NCI-H748 (cell line): ENCODE data around the gene NDST1.

Experiments
- DNase-seq: peaks from one replicate; lab custom pipeline; 2025; ENCODE audit not compliant: unreplicated experiment; lab: John Stamatoyannopoulos, UW

Gene NDST1

DNA sequence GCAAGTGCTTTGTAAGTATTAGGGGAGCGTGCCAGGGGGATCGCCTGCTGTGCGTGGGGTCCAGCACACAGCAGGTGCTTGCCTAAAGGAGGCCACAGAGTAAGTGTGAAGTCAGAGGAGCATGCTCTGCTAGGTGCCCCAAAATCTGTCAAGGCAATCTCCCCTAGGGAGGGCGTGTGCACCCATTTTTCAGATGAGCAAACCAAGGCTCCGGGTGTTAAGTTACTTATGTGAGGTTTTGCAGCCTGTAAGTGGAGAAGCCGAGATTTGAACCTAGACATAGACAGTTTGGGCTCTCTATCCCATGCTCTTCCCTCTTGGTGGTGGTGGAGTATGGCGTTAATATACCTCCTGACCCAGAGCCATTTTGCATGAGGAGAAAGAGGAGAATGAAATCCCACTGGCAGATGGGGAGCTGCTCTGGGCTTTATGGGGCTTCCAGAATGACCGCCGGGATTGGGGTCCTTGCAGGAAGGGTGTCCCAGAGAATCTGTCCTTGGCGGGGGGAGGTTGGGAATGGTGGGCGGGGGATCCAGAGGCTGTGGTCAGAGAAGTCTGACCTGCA lies 14.1 kb downstream of the NDST1 start:
- peak; percentile 48 for DNase-seq

DNA sequence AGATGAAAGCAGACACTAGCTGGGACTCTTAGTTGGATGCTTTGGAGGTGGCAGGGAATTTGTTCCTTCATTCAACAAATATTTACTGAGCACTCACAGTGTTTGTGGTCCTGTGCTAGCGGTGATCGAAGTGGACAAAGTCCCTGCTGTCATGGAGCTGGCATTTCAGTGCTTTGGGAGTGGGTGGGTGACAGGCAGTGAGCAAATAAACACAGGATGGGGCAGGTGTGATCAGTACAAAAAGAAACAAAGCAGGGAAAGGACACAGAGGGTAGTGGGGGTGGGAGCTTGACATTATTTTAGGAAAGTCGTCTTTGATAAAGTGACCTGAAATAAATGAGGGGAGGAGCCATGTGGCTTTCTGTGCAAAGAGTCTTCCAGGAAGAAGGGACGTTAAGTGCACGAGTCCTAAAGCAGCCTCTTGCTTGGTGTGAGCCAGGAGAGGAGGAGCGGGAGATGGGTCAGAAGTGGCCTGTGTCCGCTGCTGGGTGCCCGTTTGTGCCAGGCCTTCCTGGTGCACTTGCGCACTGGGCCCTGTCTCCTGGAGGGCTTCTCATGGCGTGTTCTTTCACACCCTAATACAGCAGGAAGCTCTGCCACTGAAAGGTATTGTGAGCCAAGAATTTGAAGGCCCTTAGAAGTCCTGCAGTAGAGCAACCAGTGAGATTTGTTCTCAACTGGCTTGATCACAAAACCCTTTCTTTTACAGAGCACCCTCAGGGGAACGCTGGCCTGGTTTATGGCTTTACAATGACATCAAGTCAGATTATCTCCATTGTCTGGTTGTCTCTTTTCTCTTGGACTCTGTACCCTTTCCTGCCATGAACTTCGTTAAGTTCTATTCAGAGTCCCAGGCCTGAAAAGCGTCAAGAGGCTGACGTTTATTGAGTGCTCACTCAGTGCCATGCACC lies 14.8 kb downstream of the NDST1 start:
- peak; percentile 98 for DNase-seq

DNA sequence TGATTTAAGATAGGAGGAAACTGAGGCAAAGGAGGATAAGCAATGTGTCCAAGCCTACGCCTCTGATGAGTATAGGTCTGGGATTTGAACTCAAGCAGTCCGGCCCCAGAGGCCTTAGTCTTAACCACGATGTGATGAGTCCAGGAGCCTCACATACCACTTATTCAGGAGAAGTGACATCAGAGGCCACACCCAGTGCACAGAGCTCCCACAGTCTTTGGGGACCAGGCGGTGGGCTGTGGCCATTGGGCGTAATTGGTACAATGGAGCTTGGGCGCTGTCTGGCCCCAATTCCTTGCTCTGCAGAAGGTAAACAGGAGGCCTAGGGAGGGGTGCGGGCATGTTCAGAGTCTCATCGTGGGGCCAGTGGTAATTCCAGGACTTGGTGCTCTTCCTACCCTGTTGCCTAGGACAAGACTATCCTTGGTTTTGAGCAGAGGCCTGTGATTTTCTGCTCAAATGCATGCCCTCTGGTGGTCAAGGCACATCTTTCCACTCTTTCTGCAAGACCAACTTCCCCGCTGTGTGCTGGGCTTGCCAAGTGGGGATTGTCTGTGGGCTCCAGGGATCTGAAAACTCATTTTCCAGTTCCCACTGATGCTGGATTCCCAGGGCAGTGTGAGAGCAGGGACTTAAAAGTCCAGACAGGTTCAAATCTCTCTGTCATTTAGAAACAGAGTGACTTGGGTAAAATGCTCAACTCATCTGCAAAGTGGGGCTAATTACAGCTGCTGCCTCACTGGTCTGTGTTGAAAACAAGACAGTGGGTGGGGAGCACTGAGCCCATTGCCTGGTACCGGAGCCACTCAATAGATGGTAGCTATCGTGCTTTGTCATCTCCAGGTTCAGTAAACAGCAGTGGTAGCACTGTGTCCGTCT lies 15.8 kb downstream of the NDST1 start:
- peak; percentile 68 for DNase-seq

DNA sequence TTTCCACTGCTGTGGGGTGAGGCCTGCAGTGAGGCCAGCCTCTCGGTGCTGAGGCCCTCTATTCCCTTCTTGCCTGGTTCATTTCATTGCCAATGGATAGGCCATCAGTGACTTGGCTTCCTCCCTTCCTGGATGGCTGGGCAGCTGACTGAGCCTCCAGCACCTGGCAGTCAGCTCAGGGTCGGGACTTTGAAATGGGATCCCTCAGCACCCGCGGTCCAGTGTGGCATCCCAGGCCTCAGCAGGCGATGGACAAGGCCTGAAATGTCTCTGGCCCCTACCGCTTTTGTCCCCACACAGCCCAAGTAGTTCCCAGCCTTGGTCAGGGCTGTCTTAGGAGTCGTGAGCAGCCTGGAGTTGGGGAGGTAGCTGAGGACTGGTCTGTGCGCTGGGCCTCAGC lies 17.2 kb downstream of the NDST1 start:
- no peak for DNase-seq

DNA sequence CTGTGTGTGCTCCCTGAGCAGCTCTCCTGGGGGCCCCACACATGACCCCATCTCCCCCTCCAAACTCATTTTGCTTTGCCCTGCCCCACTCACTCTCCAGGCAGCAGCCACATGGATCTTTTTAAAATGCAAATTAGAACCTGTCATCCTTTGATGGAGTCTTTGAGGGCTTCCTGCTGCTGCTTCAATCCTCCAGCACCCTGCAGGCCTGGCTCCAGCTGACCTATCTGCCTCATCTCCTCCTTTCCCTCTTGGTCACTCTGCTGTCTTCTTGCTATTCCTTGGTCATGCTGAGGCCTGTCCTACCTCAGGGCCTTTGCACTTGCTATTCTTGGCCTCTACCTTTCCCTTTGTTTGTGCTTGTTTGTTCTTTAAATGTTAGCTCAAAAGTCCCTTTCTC lies 17.9 kb downstream of the NDST1 start:
- no peak for DNase-seq

DNA sequence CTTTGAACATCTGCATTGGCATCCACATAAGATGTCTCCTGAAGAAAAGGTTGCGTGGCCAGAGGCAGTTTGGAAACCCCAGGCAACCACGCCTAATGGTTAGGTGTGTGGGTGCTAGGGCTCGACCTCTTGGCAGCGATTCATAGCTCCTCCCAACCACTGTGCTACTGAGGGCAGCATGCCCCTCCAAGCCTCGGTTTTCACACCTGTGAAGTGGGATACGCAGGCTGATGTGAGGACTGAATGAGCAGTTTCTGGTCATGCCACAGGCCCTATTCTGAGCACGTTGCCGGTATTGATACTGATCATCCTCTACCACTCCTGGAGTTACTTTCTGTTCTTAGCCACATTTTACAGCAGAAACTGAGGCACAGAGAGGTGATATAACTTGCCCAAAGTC lies 19.1 kb downstream of the NDST1 start:
- DNase-seq: no peak

DNA sequence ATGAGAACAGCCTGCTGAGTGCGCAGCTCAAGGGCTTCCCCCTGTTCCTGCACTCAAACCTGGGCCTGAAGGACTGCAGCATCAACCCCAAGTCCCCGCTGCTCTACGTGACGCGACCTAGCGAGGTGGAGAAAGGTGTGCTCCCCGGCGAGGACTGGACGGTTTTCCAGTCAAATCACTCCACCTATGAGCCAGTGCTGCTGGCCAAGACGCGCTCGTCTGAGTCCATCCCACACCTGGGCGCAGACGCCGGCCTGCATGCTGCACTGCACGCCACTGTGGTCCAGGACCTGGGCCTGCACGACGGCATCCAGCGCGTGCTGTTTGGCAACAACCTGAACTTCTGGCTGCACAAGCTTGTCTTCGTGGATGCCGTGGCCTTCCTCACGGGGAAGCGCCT lies 19.9 kb downstream of the NDST1 start:
- DNase-seq: no peak

DNA sequence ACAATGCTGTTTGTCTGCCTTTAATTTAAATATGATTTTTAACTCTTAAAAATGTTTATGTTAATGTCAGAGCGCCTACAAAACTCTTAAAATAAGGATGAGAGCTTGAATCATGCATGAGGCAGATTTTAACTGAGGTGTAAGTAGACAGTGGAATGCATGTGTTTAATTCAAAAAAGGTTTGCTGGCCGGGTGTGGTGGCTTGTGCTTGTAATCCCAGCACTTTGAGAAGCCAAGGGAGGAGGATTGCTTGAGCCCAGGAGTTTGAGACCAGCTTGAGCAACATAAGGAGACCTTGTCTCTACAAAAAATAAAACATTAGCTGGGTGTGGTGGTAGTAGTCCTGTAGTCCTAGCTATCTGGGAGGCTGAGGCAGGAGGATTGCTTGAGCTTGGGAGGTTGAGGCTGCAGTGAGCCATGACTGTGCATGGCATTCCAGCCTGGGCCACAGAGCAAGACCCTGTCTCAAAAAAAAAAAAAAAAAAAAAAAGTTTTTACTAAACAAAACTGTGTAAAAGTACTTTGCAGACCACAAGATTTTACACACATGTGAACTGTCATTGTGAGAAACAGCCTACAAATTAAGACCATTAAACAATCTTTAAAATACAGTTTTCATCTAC lies 21.1 kb downstream of the NDST1 start:
- DNase-seq: no peak

DNA sequence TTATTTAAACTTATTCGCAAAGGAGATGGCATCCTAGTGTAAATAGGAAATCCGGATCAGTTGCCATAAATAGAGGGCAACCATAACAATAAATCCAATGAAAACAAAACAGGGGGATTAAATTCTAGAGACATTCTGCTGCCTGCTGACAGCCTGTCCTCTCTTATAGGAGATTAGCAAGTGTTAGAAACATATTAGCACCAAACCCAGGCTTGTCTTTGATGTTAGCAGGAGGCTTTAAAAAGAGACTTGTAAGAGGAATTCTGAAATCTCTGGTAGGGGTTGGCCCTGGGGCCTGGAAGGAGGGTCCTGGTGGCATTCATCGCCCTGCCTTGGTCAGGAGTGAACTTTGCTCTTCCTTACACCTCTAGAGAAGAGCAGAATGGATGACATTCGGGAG lies 21.6 kb downstream of the NDST1 start:
- no peak for DNase-seq

DNA sequence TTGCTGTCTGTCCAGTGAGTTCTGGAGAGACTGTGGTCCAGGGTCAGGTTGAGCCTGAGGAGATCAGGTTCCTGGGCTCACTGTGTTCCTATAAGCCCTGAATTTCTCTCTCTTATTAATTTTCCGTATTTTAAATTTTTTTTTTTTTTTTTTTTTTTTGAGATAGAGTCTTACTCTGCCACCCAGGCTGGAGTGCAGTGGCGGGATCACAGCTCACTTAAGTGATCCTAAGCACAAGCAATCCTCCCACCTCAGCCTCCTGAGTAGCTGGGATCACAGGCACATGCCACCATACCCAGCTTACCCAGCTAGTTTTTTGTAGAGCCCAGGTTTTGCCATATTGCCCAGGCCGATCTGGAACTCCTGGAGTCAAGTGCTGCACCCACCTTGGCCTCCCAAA lies 22.5 kb downstream of the NDST1 start:
- DNase-seq: no peak

DNA sequence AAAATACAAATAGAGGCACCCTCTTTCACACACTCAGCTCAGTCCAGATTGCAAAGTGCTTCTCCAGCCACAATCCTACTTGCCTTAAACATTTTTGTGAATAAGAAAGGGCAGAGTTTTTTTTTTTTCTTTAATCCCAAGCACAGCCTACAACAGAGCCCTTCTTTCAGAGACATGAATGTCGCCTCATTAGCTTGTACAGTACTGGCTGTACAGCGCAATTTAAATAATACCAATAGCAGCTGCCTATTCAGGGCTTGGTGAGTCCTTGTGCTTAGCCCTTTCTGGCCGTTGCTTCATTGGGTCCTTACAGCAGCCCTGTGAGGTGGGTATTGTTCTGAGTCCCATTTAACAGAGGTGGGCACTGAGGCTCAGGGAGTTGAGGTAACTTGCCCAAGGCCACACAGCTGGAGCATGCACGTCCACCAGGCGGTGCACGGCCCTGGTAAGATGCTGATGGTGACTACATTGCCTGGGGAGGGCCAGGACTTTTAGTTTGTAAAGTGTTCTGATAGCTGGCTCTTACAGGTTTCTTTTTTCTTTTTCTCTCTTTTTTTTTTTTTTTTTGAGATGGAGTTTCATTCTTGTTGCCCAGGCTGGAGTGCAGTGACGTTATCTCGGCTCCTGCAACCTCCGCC lies 23.1 kb downstream of the NDST1 start:
- DNase-seq: no peak

DNA sequence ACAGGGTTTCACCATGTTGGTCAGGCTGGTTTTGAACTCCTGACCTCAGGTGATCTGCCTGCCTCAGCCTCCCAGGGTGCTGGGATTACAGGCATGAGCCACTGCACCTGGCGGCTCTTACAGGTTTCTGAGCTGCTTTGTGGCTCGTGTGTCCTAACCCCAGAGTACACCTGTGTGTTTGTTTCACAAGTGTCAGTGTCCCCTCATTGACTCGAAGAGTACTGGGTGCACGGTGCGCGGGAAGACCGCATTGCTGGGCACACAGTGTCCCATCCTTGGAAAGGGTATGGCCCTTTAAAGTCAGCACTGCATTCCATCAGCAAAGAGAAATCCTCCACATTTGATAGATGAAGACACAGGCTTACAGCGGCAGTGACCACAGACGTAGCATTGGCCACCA lies 23.8 kb downstream of the NDST1 start:
- DNase-seq: no peak

DNA sequence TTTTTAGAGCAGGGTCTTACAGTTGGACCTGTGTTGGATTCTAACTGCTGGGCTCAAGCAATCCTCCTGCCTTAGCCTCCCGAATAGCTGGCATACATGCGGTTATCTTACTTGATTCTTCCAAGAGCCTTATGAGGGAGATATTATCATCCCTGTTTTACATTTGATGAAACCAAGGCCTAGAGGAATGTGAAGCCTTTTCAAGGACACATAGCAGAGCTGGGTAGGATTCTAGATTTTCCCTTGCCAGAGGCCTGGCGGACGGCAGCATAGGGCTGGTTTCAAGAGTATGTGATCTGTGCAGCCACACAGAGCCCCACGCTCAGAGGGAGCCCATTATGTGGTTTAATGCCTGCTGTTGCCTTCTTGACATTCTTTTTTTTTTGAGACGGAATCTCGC lies 24.2 kb downstream of the NDST1 start:
- DNase-seq: no peak

DNA sequence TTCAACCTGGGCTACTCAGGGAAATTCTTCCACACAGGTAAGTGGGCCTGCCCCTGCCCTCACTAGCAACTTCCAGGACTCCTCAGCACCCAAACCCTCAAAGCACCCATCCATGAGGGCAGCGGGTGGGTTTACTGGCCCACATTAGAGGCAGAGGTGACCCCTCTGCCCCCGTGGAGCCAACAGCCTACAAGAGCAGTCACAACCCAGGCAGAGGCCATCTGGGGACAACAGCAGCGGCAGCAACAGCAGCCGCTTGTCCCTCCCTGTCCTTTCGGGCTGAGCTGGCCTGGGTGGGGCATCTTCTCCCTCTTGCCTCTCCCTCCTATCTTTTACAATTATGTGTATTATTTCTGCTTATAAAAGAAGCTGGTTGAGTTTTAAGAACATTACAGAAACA lies 25.1 kb downstream of the NDST1 start:
- no peak for DNase-seq

DNA sequence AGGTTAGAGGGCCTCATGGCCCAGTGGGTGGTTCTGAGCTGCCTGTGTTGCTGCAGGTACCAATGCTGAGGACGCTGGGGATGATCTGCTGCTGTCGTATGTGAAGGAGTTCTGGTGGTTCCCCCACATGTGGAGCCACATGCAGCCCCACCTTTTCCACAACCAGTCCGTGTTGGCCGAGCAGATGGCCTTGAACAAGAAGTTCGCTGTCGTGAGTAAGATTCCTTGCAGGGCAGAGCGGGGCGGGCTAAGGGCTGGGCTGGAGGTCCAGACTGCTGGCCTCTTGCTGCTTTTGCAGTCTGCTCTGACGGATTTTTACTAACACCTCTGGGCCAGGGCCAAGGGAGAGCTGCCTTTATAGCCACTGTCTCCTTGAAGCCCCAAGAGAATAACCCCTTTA lies 26.9 kb downstream of the NDST1 start:
- no peak for DNase-seq

DNA sequence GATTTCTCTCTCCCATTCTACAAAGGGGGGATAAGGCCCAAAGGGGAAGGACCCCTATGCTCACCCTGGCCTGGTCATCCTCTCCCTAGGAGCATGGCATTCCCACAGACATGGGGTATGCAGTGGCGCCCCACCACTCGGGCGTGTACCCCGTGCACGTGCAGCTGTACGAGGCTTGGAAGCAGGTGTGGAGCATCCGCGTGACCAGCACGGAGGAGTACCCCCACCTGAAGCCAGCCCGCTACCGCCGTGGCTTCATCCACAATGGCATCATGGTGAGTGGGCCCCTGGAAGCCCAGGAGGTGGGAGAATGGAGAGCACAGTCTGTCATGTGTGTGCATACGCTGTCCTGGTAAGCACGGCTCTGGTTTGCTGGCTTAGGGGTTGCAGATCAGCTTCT lies 27.7 kb downstream of the NDST1 start:
- no peak for DNase-seq

DNA sequence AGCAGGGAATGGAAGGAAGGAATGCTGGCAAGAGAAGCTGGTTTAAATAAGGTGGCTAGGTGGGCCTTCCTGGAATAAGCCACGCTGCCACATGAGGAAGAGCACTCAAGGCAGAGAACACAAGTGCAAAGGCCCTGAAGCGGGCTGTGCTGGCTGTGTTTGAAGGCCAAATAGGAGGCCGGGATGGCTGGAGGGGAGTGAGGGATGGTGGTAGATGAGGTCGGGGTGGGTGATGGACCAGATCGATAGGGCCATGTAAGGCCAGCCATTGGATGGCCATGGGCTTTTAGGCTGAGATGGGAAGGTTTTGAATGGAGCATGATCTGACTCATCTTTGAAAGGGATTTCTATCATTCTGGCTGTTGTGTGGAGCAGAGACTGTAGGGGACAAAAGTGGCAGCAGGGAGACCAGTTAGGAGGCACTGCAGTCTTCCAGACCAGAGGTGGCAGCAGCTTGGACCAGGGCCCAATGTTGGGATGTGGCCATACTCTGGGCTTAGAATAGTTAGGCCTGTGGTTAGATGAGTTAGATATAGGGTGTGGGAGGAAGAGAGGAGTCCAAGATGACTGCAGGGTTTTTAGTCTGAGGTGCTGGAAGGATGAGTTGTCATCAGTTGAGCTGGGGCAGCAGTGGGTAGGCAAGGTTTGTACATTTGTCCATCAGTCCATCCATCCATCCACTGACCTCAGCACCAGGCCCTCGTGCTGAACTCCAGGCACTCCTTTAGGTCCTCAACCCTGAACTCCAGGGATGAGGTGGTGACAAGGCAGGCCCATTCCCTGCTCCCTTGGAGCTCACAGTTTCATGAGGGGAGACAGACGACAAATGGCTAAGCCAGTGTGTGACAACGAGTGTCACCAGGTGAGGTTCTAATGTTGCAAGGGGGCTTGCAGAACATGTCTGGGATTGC lies 30.3 kb downstream of the NDST1 start:
- no peak for DNase-seq

DNA sequence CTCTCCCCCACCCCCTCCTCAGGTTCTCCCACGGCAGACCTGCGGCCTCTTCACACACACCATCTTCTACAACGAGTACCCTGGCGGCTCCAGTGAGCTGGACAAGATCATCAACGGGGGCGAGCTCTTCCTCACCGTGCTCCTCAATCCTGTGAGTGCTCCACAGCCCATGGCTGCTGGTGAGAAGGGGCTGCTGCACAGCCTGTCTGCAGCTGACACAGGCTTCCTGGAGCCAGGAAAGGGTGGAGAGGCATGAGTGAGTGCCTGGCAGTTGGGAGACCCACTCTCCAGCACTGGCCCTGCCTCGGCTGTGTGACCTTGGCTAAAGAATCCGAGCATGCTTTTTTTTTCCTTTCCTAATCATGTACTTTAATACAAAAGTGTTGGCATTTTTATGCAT lies 31.3 kb downstream of the NDST1 start:
- no peak for DNase-seq

DNA sequence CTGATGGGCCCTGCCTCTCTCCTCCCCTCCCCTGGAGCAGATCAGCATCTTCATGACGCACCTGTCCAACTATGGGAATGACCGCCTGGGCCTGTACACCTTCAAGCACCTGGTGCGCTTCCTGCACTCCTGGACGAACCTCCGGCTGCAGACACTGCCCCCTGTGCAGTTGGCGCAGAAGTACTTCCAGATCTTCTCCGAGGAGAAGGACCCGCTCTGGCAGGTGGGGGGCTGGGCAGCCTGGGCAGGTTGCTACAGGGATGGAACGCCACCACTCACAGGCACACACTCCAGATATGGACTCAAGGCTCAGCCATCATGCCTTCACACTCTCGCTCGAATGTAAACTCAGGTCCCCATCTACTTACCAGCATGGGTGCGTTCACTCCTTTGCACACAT lies 32.1 kb downstream of the NDST1 start:
- no peak for DNase-seq
